OCI-LY7 (cell line): ENCODE data around the gene DSCAM. TPM values are rescaled to one million over a fixed set of nuclear protein-coding genes. Genes with fewer than 3 reads are reported as not detected.

Source experiments
- BruUV-seq: library from RNA; stranded (reverse); fragments of 400-500 nt; replicated peaks from 2 replicates; lab custom pipeline; 2021; lab: Mats Ljungman, UMichigan
- CTCF ChIA-PET: fragments of 300-600 bp; sonication (Branson Sonifier 250); formaldehyde crosslinking; loops from one replicate; lab custom pipeline; 2022; ENCODE audit warnings: antibody characterized with exemption; ENCODE audit not compliant: unreplicated experiment; lab: Charles Lee
- POLR2A ChIA-PET: fragments of 300-600 bp; sonication (Branson Sonifier 250); formaldehyde crosslinking; loops from one replicate; lab custom pipeline; 2022; ENCODE audit warnings: antibody characterized with exemption; lab: Charles Lee
- DNase-seq: peaks from one replicate; pipeline ENCODE4 v3.0.0-alpha.2; 2015; ENCODE audit warnings: low spot score
- H2AFZ ChIP-seq: fragments of 200-600 bp; sonication (generic), shearing (Covaris generic); 2 replicates; pipeline ENCODE4 v1.6.1; 2014; ENCODE audit warnings: mild to moderate bottlenecking, antibody characterized with exemption, low read length, moderate library complexity
- H3K27ac ChIP-seq: fragments of 200-600 bp; sonication (generic); 2 replicates; pipeline ENCODE4 v1.5.1; 2014; ENCODE audit warnings: mixed run types, low read depth, mild to moderate bottlenecking, moderate library complexity, low read length, inconsistent platforms; ENCODE audit not compliant: poor library complexity, severe bottlenecking
- H3K36me3 ChIP-seq: fragments of 200-600 bp; sonication (generic); 2 replicates; pipeline ENCODE4 v1.6.1; 2014; ENCODE audit warnings: mild to moderate bottlenecking, antibody characterized with exemption, low read length, moderate library complexity, mixed read lengths; ENCODE audit not compliant: insufficient read depth
- H3K4me1 ChIP-seq: fragments of 200-600 bp; sonication (generic); 2 replicates; pipeline ENCODE4 v1.5.1; 2014; ENCODE audit warnings: mild to moderate bottlenecking, low read length; ENCODE audit not compliant: insufficient read depth, poor library complexity, severe bottlenecking
- H3K4me2 ChIP-seq: fragments of 200-600 bp; sonication (generic); 2 replicates; pipeline ENCODE4 v1.6.1; 2014; ENCODE audit warnings: mild to moderate bottlenecking, low read length
- H3K4me3 ChIP-seq: fragments of 200-600 bp; sonication (generic); 2 replicates; pipeline ENCODE4 v1.5.1; 2014; ENCODE audit warnings: mild to moderate bottlenecking, low read depth, low read length; ENCODE audit not compliant: poor library complexity, severe bottlenecking
- H3K79me2 ChIP-seq: fragments of 200-600 bp; sonication (generic); 2 replicates; pipeline ENCODE4 v1.6.1; 2016; ENCODE audit warnings: low read depth, mild to moderate bottlenecking, low read length, moderate library complexity, mixed read lengths; ENCODE audit not compliant: insufficient read depth
- H3K9me2 ChIP-seq: fragments of 200-600 bp; sonication (generic); 2 replicates; pipeline ENCODE4 v1.6.1; 2016; ENCODE audit warnings: mild to moderate bottlenecking, low read length, mixed read lengths; ENCODE audit not compliant: insufficient read depth
- H3K9me3 ChIP-seq: fragments of 200-600 bp; sonication (generic); 2 replicates; pipeline ENCODE4 v1.6.1; 2014; ENCODE audit warnings: mild to moderate bottlenecking, mixed run types, low read length, mixed read lengths
- H4K20me1 ChIP-seq: fragments of 200-600 bp; sonication (generic); 2 replicates; pipeline ENCODE4 v1.6.1; 2014; ENCODE audit warnings: mild to moderate bottlenecking, antibody characterized with exemption, low read length, moderate library complexity, mixed read lengths; ENCODE audit not compliant: insufficient read depth
- EZH2phosphoT487 ChIP-seq: fragments of 200-600 bp; sonication (generic); IDR thresholded peaks from 2 replicates; pipeline ENCODE4 v1.6.1; 2018; ENCODE audit warnings: low read depth, borderline replicate concordance, mild to moderate bottlenecking, mixed run types, antibody characterized with exemption, low read length, moderate library complexity, mixed read lengths
- intact Hi-C: fragments of 100-400 bp; cut with micrococcal nuclease; formaldehyde crosslinking; loops from one replicate; pipeline ENCODE4 v1.10.0; 2022; ENCODE audit not compliant: unreplicated experiment
- total RNA-seq, 2 experiments: library from RNA; depleted of rRNA in 1 of 2; stranded (reverse); fragments of >200 nt in 1 of 2; shearing (Covaris generic) in 1 of 2; gene quantifications; 2 replicates each; pipeline ENCODE4 v1.2.3, GENCODE V29; 2014 to 2022
- TF ChIP-seq, protein P1 (sequence below): fragments of 200-600 bp; sonication (generic); conservative IDR thresholded peaks from 2 replicates; pipeline ENCODE4 v1.5.1; 2014; ENCODE audit warnings: mild to moderate bottlenecking, antibody characterized with exemption, low read length, moderate library complexity, mixed read lengths

Gene DSCAM
- total RNA-seq, 2 experiments from 2014 or later, result not detected

DNA sequence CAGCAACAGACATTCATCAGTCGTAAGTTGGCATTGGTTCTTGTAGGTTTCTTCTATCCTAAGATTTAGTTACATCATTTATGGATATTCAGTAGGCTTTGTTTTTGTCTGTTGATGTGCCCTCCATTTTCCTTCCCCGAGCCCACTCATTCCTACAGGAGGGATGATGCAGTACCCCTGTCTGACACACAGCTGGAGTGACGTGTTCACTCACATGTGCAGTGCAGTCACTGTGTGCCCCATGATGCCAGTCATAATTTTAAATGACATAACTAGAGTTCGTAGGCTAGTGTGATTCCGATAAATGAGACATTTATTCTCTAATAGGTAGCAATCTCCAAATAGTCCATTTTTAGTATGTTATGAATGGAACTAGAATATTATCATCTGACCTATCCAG lies 438.4 kb downstream of the DSCAM start:
- POLR2A ChIA-PET, result no interaction called here
- CTCF ChIA-PET, result no interaction called here
- intact Hi-C loops, result no loop called here
- Histone ChIP-seq H3K4me1 (no peaks in the 10 kb centered on the region), H4K20me1 (no peaks in the 10 kb centered on the region), H3K9me3 (peaks cover 13% of the 10 kb centered on the region), H3K27ac (no peak overlapping the region), H3K4me2 (no peak overlapping the region), H3K79me2 (no peaks in the 10 kb centered on the region), H3K9me2 (no peaks in the 10 kb centered on the region), H2AFZ (no peak overlapping the region), H3K36me3 (no peaks in the 10 kb centered on the region), H3K4me3 (no peak overlapping the region)
- BruUV-seq, result no TSS peak
- TF ChIP-seq, protein P1, sequence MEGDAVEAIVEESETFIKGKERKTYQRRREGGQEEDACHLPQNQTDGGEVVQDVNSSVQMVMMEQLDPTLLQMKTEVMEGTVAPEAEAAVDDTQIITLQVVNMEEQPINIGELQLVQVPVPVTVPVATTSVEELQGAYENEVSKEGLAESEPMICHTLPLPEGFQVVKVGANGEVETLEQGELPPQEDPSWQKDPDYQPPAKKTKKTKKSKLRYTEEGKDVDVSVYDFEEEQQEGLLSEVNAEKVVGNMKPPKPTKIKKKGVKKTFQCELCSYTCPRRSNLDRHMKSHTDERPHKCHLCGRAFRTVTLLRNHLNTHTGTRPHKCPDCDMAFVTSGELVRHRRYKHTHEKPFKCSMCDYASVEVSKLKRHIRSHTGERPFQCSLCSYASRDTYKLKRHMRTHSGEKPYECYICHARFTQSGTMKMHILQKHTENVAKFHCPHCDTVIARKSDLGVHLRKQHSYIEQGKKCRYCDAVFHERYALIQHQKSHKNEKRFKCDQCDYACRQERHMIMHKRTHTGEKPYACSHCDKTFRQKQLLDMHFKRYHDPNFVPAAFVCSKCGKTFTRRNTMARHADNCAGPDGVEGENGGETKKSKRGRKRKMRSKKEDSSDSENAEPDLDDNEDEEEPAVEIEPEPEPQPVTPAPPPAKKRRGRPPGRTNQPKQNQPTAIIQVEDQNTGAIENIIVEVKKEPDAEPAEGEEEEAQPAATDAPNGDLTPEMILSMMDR, result no peak
- no peak for TF ChIP-seq EZH2phosphoT487
- no peak for DNase-seq

DNA sequence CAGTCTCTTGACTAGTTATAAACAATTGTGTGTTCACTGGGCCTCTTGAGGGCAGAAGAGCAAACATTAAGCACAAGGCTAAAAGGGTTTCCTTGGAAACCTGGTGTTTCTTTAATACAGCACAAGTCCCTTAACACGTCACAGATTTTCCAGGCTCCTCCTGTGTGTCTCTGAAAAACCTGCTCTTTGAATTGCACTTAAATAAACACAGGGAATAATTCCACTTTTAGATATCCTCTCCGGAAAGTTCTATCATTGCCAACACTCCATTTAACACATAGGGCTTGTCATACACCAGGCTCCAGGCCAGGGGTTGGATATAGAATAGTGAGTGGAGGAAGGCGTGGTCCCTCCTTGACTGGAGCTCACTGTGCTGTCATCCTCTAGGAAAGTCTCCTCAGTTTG lies 442.6 kb downstream of the DSCAM start:
- no peak overlapping the region for H3K4me3 ChIP-seq
- no peaks in the 10 kb centered on the region for H3K36me3 ChIP-seq
- no peak for DNase-seq
- CTCF ChIA-PET, result no interaction called here
- no peak overlapping the region for H3K4me2 ChIP-seq
- peaks cover 13% of the 10 kb centered on the region for H3K9me3 ChIP-seq
- H3K4me1 ChIP-seq, result no peaks in the 10 kb centered on the region
- no peak overlapping the region for H3K27ac ChIP-seq
- H2AFZ ChIP-seq, result no peak overlapping the region
- no peaks in the 10 kb centered on the region for H3K79me2 ChIP-seq
- intact Hi-C loops, result no loop called here
- TF ChIP-seq EZH2phosphoT487, result no peak
- TF ChIP-seq, protein P1, result no peak
- H3K9me2 ChIP-seq, result no peaks in the 10 kb centered on the region
- POLR2A ChIA-PET, result no interaction called here
- no TSS peak for BruUV-seq
- no peaks in the 10 kb centered on the region for H4K20me1 ChIP-seq

DNA sequence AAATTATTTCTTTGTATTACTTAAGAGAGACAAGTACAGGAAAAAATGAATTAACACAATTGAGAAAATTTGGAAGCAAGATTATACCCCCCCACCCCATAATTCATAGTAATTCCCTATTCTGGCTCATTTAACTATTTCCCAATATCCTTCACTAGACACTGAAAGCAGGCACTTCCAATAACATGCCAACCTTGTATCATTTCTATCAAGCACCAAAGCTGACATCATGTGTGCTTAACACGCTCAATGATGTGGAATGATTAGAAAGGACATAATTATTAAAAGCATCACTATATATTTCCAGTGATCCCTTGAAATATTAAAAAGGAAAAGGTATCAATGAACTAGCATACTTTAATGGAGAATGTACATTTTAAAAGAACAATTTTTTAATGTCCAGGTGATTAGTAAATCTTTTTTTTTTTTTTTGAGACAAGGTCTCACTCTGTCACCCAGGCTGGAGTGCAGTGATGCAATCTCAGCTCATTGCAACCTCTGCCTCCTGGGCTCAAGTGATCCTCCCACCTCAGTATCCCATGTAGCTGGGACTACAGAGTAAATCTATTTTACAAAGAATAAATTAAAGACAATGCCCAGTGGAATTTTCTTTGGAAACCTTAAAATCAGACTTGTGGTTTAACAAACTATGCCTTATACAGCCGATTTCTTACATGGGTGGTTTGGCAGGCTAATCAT lies 443.9 kb downstream of the DSCAM start:
- H3K36me3 ChIP-seq, result no peaks in the 10 kb centered on the region
- CTCF ChIA-PET, result no interaction called here
- BruUV-seq, result no TSS peak
- intact Hi-C loops, result no loop called here
- POLR2A ChIA-PET, result no interaction called here
- no peak for DNase-seq
- H3K4me2 ChIP-seq, result no peak overlapping the region
- no peaks in the 10 kb centered on the region for H3K4me1 ChIP-seq
- no peak overlapping the region for H3K4me3 ChIP-seq
- no peak overlapping the region for H2AFZ ChIP-seq
- H3K79me2 ChIP-seq, result no peaks in the 10 kb centered on the region
- H4K20me1 ChIP-seq, result no peaks in the 10 kb centered on the region
- no peak overlapping the region for H3K27ac ChIP-seq
- no peak for TF ChIP-seq EZH2phosphoT487
- TF ChIP-seq, protein P1, result no peak
- peaks cover 13% of the 10 kb centered on the region for H3K9me3 ChIP-seq
- H3K9me2 ChIP-seq, result no peaks in the 10 kb centered on the region
